GDM1 (cell line): Measurements from ENCODE around the gene SIGLEC6.

Experiments
- DNase-seq: peaks from one replicate; lab custom pipeline; 2025; lab: John Stamatoyannopoulos, UW

SIGLEC6 gene

GRCh38 chr19:51548213-51548651, 16.8 kb upstream of the SIGLEC6 start:
- DNase-seq: no peak

- DNase-seq: peak; percentile 84
These were observed 16.1 kb upstream of the SIGLEC6 start for GRCh38 chr19:51547397-51548212.

GRCh38 chr19:51546650-51547396, 15.4 kb upstream of the SIGLEC6 start:
- DNase-seq: peak; percentile 96

GRCh38 chr19:51546107-51546649, 14.7 kb upstream of the SIGLEC6 start:
- no peak for DNase-seq

GRCh38 chr19:51544038-51544437, 12.6 kb upstream of the SIGLEC6 start:
- no peak for DNase-seq

GRCh38 chr19:51542699-51543098, 11.2 kb upstream of the SIGLEC6 start:
- DNase-seq: no peak

GRCh38 chr19:51541458-51542357, 10.2 kb upstream of the SIGLEC6 start:
- no peak for DNase-seq

- DNase-seq: no peak
These were observed 8.4 kb upstream of the SIGLEC6 start for GRCh38 chr19:51539821-51540366.

- no peak for DNase-seq
These were observed 4.1 kb upstream of the SIGLEC6 start for GRCh38 chr19:51535535-51535934.

GRCh38 chr19:51530616-51531015, 854 bp downstream of the SIGLEC6 start:
- DNase-seq: no peak

- DNase-seq: no peak
These were observed 2.2 kb downstream of the SIGLEC6 start for GRCh38 chr19:51529301-51529700.

GRCh38 chr19:51525651-51526050, 5.8 kb downstream of the SIGLEC6 start:
- DNase-seq: no peak

- DNase-seq: no peak
These were observed 6.7 kb downstream of the SIGLEC6 start for GRCh38 chr19:51524666-51525264.

- no peak for DNase-seq
These were observed 9.7 kb downstream of the SIGLEC6 start for GRCh38 chr19:51521781-51522180.

GRCh38 chr19:51521357-51521756, 10.1 kb downstream of the SIGLEC6 start:
- no peak for DNase-seq

- no peak for DNase-seq
These were observed 10.7 kb downstream of the SIGLEC6 start for GRCh38 chr19:51520728-51521127.

- peak; percentile 51 for DNase-seq
These were observed 16.5 kb downstream of the SIGLEC6 start for GRCh38 chr19:51514866-51515481.

- no peak for DNase-seq
These were observed 17.5 kb downstream of the SIGLEC6 start for GRCh38 chr19:51513968-51514367.

GRCh38 chr19:51511353-51511752, 20.1 kb downstream of the SIGLEC6 start:
- no peak for DNase-seq

- no peak for DNase-seq
These were observed 21.4 kb downstream of the SIGLEC6 start for GRCh38 chr19:51509823-51510660.
